ENCODE data around the gene TFEC.

DNA sequence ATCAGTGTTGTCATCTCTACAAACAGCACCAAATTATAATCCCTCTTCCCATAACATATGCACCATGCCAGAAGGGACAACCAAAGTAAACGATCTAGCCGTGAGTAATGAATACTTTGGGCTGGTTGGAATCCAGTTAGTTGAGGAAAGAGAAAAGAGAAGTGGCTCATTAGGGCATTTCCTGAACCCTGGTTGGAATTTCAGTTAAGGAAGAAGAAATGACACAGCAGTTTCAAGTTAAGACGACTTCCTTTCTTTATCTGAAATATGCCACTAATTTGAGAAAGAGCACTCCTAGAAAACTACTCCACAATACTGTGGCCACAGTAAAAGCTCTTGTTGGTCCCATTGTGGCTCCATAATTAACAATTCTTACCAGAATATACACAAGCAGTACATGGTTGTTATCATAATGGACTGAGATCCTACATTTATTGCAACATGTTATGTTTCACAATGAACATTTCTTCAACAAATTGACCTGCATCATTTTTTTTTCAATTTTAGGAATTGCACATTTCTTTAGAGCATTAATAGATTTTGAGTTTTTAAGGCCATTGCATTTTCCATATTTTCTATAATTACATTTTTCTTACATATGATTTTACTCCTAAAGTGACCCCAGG, at the start of gene TFEC:
- TF ChIP-seq, protein P1, sequence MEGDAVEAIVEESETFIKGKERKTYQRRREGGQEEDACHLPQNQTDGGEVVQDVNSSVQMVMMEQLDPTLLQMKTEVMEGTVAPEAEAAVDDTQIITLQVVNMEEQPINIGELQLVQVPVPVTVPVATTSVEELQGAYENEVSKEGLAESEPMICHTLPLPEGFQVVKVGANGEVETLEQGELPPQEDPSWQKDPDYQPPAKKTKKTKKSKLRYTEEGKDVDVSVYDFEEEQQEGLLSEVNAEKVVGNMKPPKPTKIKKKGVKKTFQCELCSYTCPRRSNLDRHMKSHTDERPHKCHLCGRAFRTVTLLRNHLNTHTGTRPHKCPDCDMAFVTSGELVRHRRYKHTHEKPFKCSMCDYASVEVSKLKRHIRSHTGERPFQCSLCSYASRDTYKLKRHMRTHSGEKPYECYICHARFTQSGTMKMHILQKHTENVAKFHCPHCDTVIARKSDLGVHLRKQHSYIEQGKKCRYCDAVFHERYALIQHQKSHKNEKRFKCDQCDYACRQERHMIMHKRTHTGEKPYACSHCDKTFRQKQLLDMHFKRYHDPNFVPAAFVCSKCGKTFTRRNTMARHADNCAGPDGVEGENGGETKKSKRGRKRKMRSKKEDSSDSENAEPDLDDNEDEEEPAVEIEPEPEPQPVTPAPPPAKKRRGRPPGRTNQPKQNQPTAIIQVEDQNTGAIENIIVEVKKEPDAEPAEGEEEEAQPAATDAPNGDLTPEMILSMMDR (IDR thresholded peaks at IDR 0.05) = no peak
- TF ChIP-seq POLR2A (IDR thresholded peaks at IDR 0.05) = no peak
- no peak for TF ChIP-seq POLR2AphosphoS5 (IDR thresholded peaks at IDR 0.05)

Measured in transverse colon (tissue), 4 donors.